Measurements from ENCODE around the gene ALK.

- no peak for TF ChIP-seq POLR2A (IDR thresholded peaks at IDR 0.05)
- TF ChIP-seq CTCF (IDR thresholded peaks at IDR 0.05): no peak
Measured at GRCh38 chr2:29212009-29212408, 709.4 kb downstream of the ALK start.
